ELF-1 (cell line): Measurements from ENCODE around the gene FAM13B.
"Not testable (repeated sequence)": the region's sequence is repeated elsewhere in the genome, so short reads cannot be mapped to it uniquely, and the experiment has no call there.

Experiments
- DNase-seq: peaks from one replicate; pipeline ENCODE4 v3.0.0-alpha.2; 2016; ENCODE audit warnings: low read depth, low spot score

The FAM13B gene

DNA sequence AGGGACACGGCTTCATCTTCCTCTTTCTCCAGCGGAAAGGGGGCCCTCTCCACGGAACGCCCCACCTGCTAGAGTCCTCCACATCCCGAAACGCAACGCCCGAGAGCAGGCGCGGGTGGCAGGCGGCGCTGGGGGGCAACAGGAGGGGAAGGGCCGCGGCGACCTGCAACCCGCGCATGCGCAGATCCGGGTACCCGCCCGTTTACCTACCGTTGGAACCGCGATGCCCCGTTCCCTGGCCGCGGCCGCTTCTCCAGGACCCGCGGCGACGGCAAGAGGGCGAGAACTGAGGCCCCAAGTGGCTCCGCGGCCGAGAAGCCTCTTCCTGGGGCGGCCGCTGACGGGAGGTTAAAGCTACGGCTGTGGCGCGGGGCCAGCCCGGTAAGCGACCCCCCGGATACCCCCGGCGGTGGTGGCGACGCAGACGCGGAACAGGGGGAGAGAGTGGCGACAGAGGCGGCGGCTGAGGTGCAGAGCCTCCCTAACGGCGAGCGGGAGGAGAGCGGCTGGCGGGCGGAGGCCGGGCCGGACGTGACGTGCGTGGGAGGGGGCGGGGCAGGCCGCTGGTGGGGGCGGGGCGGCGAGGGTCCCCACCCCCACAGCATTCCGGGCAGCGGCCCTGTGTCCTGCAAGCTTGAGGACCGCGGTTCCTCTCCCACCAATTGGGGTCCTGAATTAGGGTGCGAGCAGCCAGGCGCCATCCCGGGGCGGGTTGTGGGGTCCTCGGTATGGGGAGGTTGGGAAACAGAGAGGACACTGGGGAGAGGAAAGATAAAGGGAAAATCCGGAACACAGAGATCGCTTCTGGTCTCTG, at the start of gene FAM13B:
Gene FAM13B, minus strand, starts transcription at position 508 of the 814 bp plus-strand sequence. CDS start 13,968 bp downstream, outside the sequence.
- peak; percentile 87 for DNase-seq

DNA sequence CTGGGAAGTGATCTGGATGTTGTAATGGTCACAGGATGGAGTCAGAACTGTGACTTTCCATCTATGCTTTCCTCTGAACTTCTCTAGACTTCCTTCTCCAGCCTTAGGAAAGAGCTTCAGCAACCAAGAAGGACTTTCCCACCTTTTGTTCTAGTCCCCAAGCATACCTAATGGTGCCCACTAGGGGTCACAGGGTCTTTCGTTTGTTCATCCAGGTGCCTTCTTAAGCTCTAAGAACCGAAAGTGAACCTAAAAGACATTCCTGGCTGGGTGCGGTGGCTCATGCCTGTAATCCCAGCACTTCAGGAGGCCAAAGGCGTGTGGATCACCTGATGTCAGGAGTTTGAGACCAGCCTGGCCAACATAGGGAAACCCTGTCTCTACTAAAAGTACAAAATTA, 49.2 kb upstream of the FAM13B start:
- DNase-seq: peak; percentile 71

DNA sequence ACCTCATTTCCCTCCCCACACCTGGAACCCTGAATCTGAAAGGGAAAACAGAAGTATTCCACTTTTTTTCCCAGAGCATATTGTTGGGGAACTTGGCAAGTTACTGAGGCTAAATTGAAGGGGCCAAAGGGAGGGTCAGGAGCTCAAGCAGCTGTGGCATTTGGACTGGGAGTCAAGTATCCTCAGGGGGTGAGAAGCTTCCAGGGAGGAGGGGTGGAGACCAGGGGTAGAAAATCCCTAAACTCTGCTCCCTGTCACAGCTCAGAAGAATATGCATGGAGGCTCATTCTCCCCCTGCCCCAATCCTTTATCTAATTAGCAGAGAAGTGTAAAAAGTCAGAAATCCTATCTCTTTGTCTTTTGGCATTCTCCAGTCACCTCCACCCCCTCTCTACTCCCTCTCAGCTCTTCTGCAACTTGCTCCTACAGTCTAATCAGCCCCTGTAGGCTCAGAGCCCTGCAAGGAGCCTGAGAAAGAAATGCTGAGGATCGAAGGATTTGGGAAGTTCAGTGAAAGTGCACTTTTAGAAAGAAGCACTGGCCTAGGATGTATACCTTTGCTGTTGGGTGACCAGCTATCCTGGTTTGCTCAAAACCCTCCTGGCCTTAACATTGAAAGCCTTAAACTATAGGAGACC, 45.2 kb upstream of the FAM13B start:
- peak; percentile 48 for DNase-seq

DNA sequence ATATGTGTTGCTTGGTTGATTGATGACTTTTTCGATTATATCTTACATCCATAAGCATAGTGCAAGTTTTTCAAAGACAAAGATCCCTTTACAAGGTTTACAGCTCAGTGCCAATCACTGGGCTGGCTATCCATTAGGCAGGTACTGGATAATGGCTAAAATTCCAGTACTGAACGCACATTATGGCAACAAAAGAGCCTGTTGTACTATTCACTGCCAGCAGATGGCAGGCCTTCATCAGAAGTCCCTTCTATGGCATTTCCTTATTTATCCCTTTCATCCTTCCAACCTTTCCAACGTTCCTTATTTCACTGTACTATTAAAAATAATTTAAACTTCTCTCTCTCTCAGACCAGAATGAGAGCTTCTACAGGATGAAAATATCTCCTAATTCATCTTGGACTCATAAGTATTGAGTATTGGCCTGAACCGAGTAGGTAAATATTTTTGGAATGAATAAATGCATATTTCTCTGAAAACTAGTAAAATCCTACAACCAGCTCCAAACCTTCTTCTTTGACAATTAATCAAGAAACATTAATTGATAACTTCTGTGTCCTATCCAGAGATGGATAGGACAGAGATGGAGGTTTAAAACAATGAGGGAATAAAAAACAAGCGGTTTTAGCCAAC, 44.3 kb upstream of the FAM13B start:
- DNase-seq: peak; percentile 66

DNA sequence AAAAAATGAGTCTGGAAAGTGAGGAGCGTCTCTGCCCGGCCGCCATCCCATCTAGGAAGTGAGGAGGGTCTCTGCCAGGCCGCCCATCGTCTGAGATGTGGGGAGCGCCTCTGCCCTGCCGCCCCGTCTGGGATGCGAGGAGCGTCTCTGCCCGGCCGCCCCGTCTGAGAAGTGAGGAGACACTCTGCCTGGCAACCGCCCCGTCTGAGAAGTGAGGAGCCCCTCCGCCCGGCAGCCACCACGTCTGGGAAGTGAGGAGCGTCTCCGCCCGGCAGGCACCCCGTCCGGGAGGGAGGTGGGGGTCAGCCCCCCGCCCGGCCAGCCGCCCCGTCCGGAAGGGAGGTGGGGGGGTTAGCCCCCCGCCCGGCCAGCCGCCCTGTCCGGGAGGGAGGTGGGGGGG, 37.1 kb upstream of the FAM13B start:
- DNase-seq: not testable (repeated sequence)

DNA sequence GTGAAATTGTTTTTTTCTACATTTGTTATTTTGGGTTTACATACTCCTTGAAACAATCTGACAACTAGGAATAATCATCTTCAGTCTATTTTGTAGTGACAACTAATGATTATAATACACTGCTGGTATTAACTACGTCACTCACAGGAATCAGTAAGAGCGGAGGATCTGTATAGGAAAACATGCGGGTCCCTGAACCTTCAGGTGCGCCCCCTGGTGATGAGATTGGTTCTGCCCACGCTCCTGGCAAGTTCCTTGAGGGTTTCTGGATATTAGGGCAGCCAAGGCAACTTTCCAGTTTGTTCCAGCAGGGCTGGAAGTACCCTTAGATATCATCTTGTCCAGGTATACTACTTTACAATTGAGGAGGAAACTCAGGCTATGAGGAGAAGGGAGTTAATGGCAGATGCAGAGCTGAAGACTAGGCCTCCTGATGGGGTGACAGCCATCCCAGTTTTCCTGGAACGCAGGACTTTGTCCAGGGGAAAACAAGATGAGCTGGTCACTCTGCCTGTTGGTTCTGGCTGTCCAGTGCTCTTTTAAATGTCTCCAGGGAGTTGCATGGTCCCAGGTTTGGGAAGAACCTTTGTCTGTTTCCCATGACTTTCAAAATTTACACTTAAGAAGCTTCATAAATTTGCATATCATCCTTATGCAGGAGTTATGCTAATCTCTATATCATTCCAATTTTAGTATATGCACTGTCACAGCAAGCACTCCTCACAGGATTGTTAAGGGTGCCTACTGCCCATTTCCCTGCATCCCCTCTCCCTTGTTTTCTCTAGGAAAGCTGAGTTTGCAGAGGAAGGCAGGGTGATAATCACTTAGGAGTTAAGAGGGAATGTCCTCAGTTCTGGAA, 36.1 kb upstream of the FAM13B start:
- peak; percentile 77 for DNase-seq

DNA sequence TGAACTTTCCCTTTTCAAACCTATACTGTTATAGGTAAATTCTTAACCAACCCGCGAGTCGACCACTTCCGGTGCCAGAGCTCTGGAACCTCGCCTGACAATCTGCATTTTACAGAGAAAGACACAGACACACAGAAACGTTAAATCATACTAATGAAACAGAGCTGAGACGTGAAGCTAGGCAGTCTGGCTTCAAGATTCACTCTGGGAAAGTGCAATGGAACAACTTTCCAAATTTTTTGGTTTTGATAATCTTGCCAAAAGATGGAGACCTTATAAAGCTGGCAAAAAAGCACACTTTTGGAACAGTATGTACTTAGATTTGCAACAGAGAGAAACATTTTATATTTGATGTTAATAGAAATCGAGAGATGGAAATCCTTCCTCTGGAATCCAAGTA, 35.1 kb upstream of the FAM13B start:
- DNase-seq: no peak

DNA sequence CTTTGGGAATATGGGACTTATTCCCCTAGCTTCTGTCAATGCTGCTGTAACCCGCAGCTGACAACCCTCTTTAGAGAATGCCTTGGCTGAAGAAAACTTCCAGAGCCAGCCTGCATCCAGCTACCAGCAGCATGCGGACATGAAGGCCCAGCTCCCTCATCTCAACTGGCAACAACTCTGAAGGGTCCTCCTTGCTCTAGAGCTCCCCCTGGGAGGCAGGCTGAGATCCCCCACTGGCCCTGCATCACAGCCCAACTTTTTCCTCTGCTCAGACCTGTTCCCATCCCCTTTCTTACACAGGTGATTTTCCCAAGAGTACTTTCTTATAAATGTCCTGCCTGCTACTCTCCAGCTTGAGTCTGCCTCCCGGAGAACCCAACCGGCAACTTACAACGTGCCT, 32.2 kb upstream of the FAM13B start:
- DNase-seq: peak; percentile 69

DNA sequence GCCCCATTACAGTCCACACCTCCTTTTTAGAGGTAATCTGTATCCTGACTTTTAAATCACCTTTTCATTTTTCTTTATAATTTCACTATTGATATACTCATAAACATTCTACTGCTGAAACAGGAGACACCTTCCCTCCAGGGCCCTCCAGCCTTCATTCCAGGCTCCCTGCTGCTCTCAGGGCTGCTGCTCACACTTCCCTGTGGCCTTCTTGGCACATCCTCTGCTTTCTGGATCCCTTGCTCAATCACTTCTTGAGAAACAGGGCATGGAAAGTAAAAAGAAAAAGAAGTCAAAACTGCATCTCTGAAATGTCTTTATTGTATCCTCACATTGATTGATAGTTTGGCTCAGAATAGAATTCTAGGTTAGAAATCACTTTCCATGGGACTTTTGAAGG, 31.6 kb upstream of the FAM13B start:
- DNase-seq: no peak

DNA sequence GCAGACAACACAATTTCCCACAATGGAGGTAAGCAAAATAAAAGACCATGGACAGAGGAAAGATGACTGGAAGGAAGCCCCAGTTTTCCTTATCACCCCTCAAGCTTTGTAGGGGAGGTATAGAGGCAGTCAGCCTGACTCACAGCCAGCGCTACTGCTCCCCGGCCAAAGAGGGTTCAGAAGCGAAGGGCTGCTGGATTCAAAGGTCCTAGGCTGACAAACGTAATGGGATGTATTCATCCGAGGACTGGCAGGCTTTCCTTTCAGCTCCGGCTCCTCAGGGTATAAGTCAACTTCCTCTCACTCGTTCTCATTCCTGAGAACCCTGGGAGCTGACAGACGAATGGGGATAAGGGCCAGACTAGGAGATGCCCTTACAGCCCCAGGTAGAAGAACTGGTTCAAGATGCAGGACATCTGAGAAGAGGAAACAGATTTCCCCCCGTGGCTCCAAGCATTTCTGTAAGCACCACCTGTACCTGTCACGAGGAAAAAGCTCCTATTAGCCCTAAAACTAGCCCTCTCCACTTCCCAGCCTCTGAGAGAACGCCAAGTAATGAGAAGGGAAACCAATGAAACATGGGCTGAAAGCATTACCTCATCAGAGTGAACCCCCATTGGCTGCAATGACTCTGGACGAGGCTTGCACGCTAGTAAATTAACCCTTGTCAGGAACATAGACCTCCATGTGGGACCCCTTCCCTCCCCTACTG, 22.1 kb upstream of the FAM13B start:
- peak; percentile 58 for DNase-seq

DNA sequence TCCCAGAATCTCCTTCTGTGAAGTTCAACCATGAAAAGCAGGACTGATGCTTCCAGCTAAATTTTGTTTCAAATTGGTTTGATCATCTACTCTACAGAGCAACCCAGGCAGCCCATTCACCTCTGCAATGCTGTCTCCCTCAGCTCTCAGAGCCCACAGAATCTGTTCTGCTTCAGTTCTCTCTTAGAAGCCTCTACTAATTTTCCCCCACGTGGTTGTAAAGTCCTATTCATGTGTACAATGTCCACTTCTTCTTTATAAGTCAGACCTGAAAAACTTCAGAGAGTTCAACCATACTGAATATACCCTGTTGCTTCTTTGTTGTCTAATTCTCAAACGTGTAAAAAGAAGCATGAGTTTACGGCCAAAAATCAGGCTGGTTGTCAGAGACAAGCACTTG, 21.3 kb upstream of the FAM13B start:
- DNase-seq: no peak

DNA sequence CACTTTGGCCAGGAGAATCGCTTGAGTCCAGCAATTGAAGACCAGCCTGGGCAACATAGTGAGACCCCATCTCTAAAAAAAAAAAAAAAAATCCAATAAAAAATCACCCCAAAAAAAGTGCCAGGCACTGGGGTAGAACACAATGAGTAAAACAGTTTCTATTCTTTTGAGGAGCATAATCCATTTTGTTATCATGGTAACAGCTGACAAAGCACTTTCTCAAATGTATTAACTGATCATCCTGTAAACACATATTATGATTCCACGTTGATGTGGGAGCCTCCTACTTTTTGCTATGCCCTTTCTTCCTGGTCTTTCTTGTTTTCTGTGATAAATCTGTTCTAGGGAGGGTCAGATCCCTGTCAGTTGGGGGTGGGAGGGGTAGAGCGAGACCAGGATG, 20.7 kb upstream of the FAM13B start:
- no peak for DNase-seq

DNA sequence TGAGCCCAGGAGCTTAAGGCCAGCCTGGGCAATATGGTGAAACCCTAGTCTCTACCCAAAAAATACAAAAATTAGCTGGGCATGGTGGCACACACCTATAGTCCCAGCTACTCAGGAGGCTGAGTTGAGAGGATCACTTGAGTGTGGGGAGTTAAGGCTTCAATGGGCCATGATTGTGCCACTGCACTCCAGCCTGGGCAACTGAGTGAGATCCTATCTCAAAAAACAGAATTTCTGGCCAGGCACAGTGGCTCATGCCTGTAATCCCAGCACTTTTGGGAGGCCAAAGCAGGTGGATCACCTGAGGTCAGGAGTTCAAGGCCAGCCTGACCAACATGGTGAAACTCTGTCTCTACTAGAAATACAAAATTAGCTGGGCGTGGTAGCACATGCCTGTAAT, 19.8 kb upstream of the FAM13B start:
- DNase-seq: not testable (repeated sequence)

DNA sequence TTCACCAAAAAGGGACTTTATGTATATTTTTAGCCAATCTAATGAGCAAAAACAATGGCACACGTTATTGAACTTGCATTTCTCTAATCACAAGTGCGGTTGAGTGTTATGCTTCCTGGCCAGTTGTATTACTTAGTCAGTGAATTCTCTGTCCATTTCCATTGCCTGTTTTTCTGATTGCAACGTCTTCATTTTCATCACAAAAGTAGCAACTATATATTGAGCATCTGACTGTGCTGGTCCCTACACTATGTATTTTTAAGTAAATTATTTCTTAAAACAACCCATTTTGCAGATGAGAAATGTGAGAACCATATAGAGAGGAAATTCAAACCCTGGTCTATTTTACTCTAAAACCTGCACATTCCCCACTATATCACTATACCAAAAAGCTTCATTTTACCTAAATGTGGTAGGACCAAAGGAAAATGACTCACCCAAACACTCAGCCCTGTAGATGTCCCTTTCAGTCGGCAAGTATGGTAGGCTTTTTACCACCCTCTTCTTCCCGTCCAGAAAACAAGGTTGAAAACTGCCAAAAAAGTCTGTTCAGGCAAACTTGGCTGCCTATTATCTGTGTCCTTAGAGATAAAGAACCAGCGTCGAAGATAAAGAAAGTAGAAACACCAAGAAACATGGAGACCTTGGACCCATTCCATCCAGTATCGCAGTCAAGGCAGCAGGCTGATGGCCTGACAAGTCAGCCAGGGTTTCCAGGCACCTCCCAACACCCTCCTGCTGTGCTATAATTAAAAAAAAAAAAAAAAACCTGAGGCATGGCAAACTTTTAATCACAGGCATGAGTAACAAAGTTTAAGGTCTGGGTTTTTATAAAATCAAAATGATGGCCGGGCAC, 18.8 kb upstream of the FAM13B start:
- no peak for DNase-seq

DNA sequence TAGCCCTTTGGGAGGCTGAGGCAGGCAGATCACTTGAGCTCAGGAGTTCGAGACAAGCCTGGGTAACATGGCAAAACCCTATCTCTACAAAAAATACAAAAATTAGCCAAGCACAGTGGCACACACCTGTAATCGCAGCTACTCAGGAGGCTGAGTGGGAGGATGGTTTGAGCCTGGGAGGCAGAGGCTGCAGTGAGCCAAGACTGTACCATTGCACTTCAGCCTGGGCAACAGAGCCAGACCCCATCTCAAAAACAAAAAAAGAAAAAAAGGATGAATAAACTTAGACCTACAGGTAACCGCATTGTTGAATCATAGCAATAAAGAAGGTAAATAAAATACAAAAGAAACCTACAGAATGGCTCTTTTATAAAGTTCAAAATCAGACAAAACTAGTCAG, 12.4 kb upstream of the FAM13B start:
- DNase-seq: not testable (repeated sequence)

DNA sequence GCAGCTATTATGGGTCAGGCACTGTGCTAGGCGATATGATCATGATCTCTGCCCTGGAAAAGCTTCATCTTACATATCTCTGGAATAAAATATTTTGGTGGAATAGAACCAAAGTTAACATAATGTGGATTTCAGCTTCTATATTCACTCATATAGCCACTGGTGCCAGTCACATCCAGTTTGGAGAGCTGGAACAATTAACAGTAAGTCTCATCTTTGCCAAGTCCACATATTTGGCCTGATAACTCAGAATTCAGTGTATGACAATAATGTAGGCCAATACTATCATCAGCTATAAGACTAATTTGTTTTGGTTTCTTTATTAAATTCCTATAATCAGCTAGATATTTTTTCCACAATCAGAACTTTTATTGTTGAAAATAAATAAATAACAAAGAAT, 5.9 kb upstream of the FAM13B start:
- no peak for DNase-seq

DNA sequence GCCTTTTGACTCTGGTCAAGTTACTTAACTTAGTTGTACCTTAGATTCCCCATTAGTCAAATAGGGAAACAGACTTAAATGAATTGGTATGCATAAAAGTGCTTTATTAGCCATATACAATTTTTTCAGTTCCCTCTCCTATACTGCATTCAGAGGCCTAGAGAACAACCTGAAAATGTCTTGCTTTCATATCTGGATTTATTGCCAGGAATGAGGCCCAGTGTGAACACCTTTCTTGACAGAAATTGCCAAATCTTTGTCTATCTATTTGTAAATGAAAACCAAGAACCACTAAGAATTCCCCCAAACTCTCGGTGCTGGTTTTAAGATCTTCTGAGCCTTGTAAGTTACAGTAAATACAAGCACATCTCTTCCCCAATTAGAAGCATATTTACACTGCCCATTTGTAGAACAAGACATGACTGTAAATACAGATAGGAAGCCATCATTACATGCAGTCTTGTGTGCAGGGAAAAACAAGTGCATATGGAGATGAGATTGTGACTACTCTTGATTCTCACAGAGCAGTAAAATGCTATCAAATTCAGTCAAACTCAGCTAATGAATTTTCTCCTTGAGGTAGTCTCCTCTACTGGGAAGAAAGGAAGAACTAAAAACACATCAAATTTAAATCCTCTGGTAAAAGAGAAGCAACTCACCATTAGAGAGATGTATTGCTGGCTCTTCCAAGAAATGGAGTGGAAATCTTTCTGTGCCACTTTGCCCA, 5.2 kb upstream of the FAM13B start:
- no peak for DNase-seq

DNA sequence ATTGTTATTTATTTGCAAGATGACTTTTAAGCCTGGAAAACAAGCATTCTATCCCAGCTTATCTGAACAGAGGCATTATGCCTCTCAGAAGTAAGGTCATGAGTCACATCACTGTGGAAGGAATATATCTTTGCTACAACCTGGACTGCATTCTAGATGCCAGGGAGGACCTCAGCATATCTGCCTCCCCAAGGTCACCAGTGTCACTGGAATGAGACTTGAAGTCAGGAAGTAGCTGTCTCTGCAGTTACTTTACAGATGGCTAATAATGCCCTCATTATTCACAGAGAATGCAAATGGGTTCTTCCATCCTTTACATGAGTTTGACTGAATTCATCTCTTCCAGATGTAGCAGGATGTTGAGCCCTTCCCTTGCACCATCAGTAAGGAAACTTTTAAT, 4.4 kb upstream of the FAM13B start:
- no peak for DNase-seq
